Pulmonary artery endothelial cell (primary cell): ENCODE measurements around the gene OR52I2. TPM values are rescaled to one million over a fixed set of nuclear protein-coding genes. Genes with fewer than 3 reads are reported as not detected.

ENCODE experiments used
- DNase-seq: peaks from one replicate; pipeline ENCODE4 v3.0.0-alpha.2; 2011; ENCODE audit warnings: low read depth, low spot score
- total RNA-seq: library from RNA; depleted of rRNA; stranded (reverse); fragments of >200 nt; gene quantifications from 2 replicates; pipeline ENCODE4 v1.2.3, GENCODE V29; 2014

The OR52I2 gene
- total RNA-seq, result not detected in 2 replicates

- DNase-seq, result no peak
These were observed at the start of gene OR52I2 for GRCh38 chr11:4581443-4581842. Gene OR52I2 (plus strand): TSS chr11:4581743.

- no peak for DNase-seq
These were observed 41.8 kb upstream of the OR52I2 start for GRCh38 chr11:4539603-4540219.

- no peak for DNase-seq
These were observed 40.5 kb upstream of the OR52I2 start for GRCh38 chr11:4541071-4541470.

- no peak for DNase-seq
These were observed 38.0 kb upstream of the OR52I2 start for GRCh38 chr11:4543561-4543960.

- DNase-seq, result no peak
These were observed 36.7 kb upstream of the OR52I2 start, which contains the start of gene OR52M1 for GRCh38 chr11:4544891-4545290. Gene OR52M1 (plus strand): TSS chr11:4545191. CDS start chr11:4545191, 0 bp downstream.

- no peak for DNase-seq
These were observed 34.7 kb upstream of the OR52I2 start for GRCh38 chr11:4546878-4547277.

GRCh38 chr11:4547416-4547815 lies 34.1 kb upstream of the OR52I2 start:
- DNase-seq, result no peak

GRCh38 chr11:4551346-4551979 lies 30.1 kb upstream of the OR52I2 start:
- DNase-seq, result no peak

- no peak for DNase-seq
These were observed 21.8 kb upstream of the OR52I2 start for GRCh38 chr11:4559527-4560440.

- DNase-seq, result no peak
These were observed 21.1 kb upstream of the OR52I2 start for GRCh38 chr11:4560467-4560866.

- DNase-seq, result no peak
These were observed 16.2 kb upstream of the OR52I2 start for GRCh38 chr11:4565371-4565770.

GRCh38 chr11:4569075-4569474 lies 12.5 kb upstream of the OR52I2 start:
- no peak for DNase-seq

- no peak for DNase-seq
These were observed 4.7 kb upstream of the OR52I2 start for GRCh38 chr11:4576880-4577279.

- DNase-seq, result no peak
These were observed 3.8 kb upstream of the OR52I2 start for GRCh38 chr11:4577761-4578160.

GRCh38 chr11:4578624-4579023 lies 2.9 kb upstream of the OR52I2 start:
- DNase-seq, result no peak

GRCh38 chr11:4580124-4580523 lies 1.4 kb upstream of the OR52I2 start:
- DNase-seq, result no peak

GRCh38 chr11:4589017-4589416 lies 7.5 kb downstream of the OR52I2 start:
- no peak for DNase-seq

- no peak for DNase-seq
These were observed 12.2 kb downstream of the OR52I2 start, which contains the start of gene OR52I1 for GRCh38 chr11:4593739-4594138. Gene OR52I1 (plus strand): TSS chr11:4594039. CDS start chr11:4594039, 0 bp downstream.

GRCh38 chr11:4605057-4605456 lies 23.5 kb downstream of the OR52I2 start:
- no peak for DNase-seq

GRCh38 chr11:4606231-4607015 lies 24.9 kb downstream of the OR52I2 start:
- DNase-seq, result no peak

- DNase-seq, result no peak
These were observed 25.6 kb downstream of the OR52I2 start for GRCh38 chr11:4607096-4607495.
